Measurements from ENCODE around the gene CROCC. TPM values are rescaled to one million over a fixed set of nuclear protein-coding genes. Genes with fewer than 3 reads are reported as not detected.

The CROCC gene
- polyA plus RNA-seq, 1 of the 3 experiments (the other 2 are of a cell fraction): 39.1 TPM

- no peaks in the 10 kb centered on the region for H4K20me1 ChIP-seq (ENCODE audit: insufficient read depth)
- H2AFZ ChIP-seq (ENCODE audit: low read depth): no peak overlapping the region
- no peaks in the 10 kb centered on the region for H3K9me2 ChIP-seq
- no peaks in the 10 kb centered on the region for H3K79me2 ChIP-seq (ENCODE audit: insufficient read depth)
- no peak for DNase-seq
- H3K27me3 ChIP-seq (ENCODE audit: insufficient read depth): no peaks in the 10 kb centered on the region
- H3K36me3 ChIP-seq (replicated peaks in 1 of 2; ENCODE audit: control insufficient read depth in 1 of 2, insufficient read depth in 2 of 2, low read length in 1 of 2): peaks cover 0 to 2% of the 10 kb centered on the region in 2 experiments
- ChIA-PET POLR2A (interaction anchor here (0.5 kb wide), 1 partner anchor 94 kb away, joined by 3 read pairs; no protein-coding TSS in a partner anchor), CTCF (interaction anchor here (2.4 to 20.3 kb wide), 2 partner anchors 23 to 87 kb away, joined by 5 to 408 read pairs; partner anchors contain the start of gene SDHB)
- 94% methylated on average over 20 of the region's 25 CpGs for WGBS (ENCODE audit: low lambda C conversion rate)
- peaks cover 11% of the 10 kb centered on the region for H3F3A ChIP-seq (replicated peaks; ENCODE audit: insufficient read depth)
- no peaks in the 10 kb centered on the region for H3K9me3 ChIP-seq
- TF ChIP-seq, protein P1, sequence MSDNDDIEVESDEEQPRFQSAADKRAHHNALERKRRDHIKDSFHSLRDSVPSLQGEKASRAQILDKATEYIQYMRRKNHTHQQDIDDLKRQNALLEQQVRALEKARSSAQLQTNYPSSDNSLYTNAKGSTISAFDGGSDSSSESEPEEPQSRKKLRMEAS (IDR thresholded peaks at IDR 0.05; ENCODE audit: low read depth): no peak
- TF ChIP-seq, protein P2, sequence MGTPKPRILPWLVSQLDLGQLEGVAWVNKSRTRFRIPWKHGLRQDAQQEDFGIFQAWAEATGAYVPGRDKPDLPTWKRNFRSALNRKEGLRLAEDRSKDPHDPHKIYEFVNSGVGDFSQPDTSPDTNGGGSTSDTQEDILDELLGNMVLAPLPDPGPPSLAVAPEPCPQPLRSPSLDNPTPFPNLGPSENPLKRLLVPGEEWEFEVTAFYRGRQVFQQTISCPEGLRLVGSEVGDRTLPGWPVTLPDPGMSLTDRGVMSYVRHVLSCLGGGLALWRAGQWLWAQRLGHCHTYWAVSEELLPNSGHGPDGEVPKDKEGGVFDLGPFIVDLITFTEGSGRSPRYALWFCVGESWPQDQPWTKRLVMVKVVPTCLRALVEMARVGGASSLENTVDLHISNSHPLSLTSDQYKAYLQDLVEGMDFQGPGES (IDR thresholded peaks at IDR 0.05; ENCODE audit: low read depth, low read length): no peak
- TF ChIP-seq, protein P3, sequence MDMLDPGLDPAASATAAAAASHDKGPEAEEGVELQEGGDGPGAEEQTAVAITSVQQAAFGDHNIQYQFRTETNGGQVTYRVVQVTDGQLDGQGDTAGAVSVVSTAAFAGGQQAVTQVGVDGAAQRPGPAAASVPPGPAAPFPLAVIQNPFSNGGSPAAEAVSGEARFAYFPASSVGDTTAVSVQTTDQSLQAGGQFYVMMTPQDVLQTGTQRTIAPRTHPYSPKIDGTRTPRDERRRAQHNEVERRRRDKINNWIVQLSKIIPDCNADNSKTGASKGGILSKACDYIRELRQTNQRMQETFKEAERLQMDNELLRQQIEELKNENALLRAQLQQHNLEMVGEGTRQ (IDR thresholded peaks at IDR 0.05; ENCODE audit: borderline replicate concordance, low read depth, low read length): no peak
- TF ChIP-seq POLR2AphosphoS5 (IDR thresholded peaks at IDR 0.05; ENCODE audit: low read depth, low read length): no peak
- no peak for TF ChIP-seq JUND (IDR thresholded peaks at IDR 0.05)
- no peak for TF ChIP-seq TAF1 (IDR thresholded peaks at IDR 0.05; ENCODE audit: borderline replicate concordance, low read depth, low read length)
- TF ChIP-seq TEAD4 (IDR thresholded peaks at IDR 0.05; ENCODE audit: borderline replicate concordance, insufficient read depth): no peak
- no peak for TF ChIP-seq FOSL2 (IDR thresholded peaks at IDR 0.05; ENCODE audit: borderline replicate concordance, low read depth)
- no peak for TF ChIP-seq FOXM1 (IDR thresholded peaks at IDR 0.05; ENCODE audit: low read depth)
- TF ChIP-seq ELF1 (IDR thresholded peaks at IDR 0.05): no peak
- TF ChIP-seq, protein P4, sequence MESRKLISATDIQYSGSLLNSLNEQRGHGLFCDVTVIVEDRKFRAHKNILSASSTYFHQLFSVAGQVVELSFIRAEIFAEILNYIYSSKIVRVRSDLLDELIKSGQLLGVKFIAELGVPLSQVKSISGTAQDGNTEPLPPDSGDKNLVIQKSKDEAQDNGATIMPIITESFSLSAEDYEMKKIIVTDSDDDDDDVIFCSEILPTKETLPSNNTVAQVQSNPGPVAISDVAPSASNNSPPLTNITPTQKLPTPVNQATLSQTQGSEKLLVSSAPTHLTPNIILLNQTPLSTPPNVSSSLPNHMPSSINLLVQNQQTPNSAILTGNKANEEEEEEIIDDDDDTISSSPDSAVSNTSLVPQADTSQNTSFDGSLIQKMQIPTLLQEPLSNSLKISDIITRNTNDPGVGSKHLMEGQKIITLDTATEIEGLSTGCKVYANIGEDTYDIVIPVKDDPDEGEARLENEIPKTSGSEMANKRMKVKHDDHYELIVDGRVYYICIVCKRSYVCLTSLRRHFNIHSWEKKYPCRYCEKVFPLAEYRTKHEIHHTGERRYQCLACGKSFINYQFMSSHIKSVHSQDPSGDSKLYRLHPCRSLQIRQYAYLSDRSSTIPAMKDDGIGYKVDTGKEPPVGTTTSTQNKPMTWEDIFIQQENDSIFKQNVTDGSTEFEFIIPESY (IDR thresholded peaks at IDR 0.05; ENCODE audit: borderline replicate concordance, low read depth): no peak
- TF ChIP-seq RFX5 (IDR thresholded peaks at IDR 0.05; ENCODE audit: low read length): no peak
- no peak overlapping the region for H3K4me2 ChIP-seq
- no peak overlapping the region for H3K9ac ChIP-seq
- H3K27ac ChIP-seq (ENCODE audit: low read depth in 2 of 2, low read length in 1 of 2): no peak overlapping the region
- H3K4me1 ChIP-seq (ENCODE audit: control insufficient read depth in 1 of 2, insufficient read depth in 2 of 2, low read depth in 1 of 2, low read length in 1 of 2): no peaks in the 10 kb centered on the region; a peak in 1 of 4 replicates
- H3K4me3 ChIP-seq (ENCODE audit: low read depth in 2 of 2, low read length in 1 of 2): no peak overlapping the region
These were observed 33.5 kb downstream of the CROCC start for GRCh38 chr1:16955186-16955585.

GRCh38 chr1:16956775-16957174 is 35.0 kb downstream of the CROCC start:
- no peak for DNase-seq
- Histone ChIP-seq H3K27me3 (ENCODE audit: insufficient read depth) (no peaks in the 10 kb centered on the region), H2AFZ (ENCODE audit: low read depth) (no peak overlapping the region), H3K9ac (no peak overlapping the region), H3K9me2 (no peaks in the 10 kb centered on the region), H3K9me3 (no peaks in the 10 kb centered on the region), H3K4me2 (no peak overlapping the region), H4K20me1 (ENCODE audit: insufficient read depth) (no peaks in the 10 kb centered on the region), H3K4me3 (ENCODE audit: low read depth in 2 of 2, low read length in 1 of 2) (no peak overlapping the region), H3F3A (replicated peaks; ENCODE audit: insufficient read depth) (peaks cover 16% of the 10 kb centered on the region), H3K79me2 (ENCODE audit: insufficient read depth) (peaks cover 6% of the 10 kb centered on the region; the same call in 1 of the 2 replicates), H3K4me1 (ENCODE audit: control insufficient read depth in 1 of 2, insufficient read depth in 2 of 2, low read depth in 1 of 2, low read length in 1 of 2) (peaks cover 0 to 3% of the 10 kb centered on the region in 2 experiments; a peak in 1 of 4 replicates), H3K36me3 (replicated peaks in 1 of 2; ENCODE audit: control insufficient read depth in 1 of 2, insufficient read depth in 2 of 2, low read length in 1 of 2) (peaks cover 0 to 2% of the 10 kb centered on the region in 2 experiments), H3K27ac (ENCODE audit: low read depth in 2 of 2, low read length in 1 of 2) (no peak overlapping the region)
- POLR2A ChIA-PET: interaction anchor here (1.4 kb wide), 1 partner anchor 23 kb away, joined by 7 read pairs; no protein-coding TSS in a partner anchor
- CTCF ChIA-PET: interaction anchor here (2.4 to 20.3 kb wide), 2 partner anchors 22 to 85 kb away, joined by 5 to 408 read pairs; partner anchors contain the start of gene SDHB
- 93% methylated on average over 8 of the region's 8 CpGs for WGBS (ENCODE audit: low lambda C conversion rate)
- TF ChIP-seq YY1 (IDR thresholded peaks at IDR 0.05; ENCODE audit: low read depth) (no peak), FOSL2 (IDR thresholded peaks at IDR 0.05; ENCODE audit: borderline replicate concordance, low read depth) (no peak), MEF2A (IDR thresholded peaks at IDR 0.05; ENCODE audit: borderline replicate concordance, low read depth) (no peak), TCF12 (IDR thresholded peaks at IDR 0.05) (no peak), FOXM1 (IDR thresholded peaks at IDR 0.05; ENCODE audit: low read depth) (no peak), GATA2 (CRISPR knock-in tag; IDR thresholded peaks at IDR 0.05) (no peak), CTCF (IDR thresholded peaks at IDR 0.05) (no peak), SMC3 (IDR thresholded peaks at IDR 0.05; ENCODE audit: low read depth, low read length) (no peak)
- TF ChIP-seq, protein P1 (IDR thresholded peaks at IDR 0.05; ENCODE audit: low read depth): no peak
- TF ChIP-seq, protein P4 (IDR thresholded peaks at IDR 0.05; ENCODE audit: borderline replicate concordance, low read depth): no peak
